HepG2 (cell line): ENCODE results near the gene ACOT8. TPM values are rescaled to one million over a fixed set of nuclear protein-coding genes. Genes with fewer than 3 reads are reported as not detected.

Experiments
- CREM ChIP-seq, 2 experiments: sonication (generic) in 1 of 2; formaldehyde crosslinking in 1 of 2; IDR thresholded peaks; 2 replicates each; pipeline versions ENCODE4 v1.4.0 to v1.6.1; 2016 to 2020; ENCODE audit warnings: antibody characterized with exemption in 1 of 2, mild to moderate bottlenecking in 1 of 2, missing genetic modification reagents in 1 of 2
- EEA1 ChIP-seq: sonication (generic); formaldehyde crosslinking; IDR thresholded peaks from 2 replicates; pipeline ENCODE4 v1.5.1; 2020; ENCODE audit warnings: mild to moderate bottlenecking, missing genetic modification reagents, borderline replicate concordance
- FOXO1 ChIP-seq: sonication (generic); formaldehyde crosslinking; IDR thresholded peaks from 2 replicates; pipeline ENCODE4 v1.4.0; 2020; ENCODE audit warnings: missing genetic modification reagents
- FOXO4 ChIP-seq: sonication (generic); formaldehyde crosslinking; conservative IDR thresholded peaks from 2 replicates; pipeline ENCODE4 v1.8.1; 2023; ENCODE audit warnings: missing genetic modification reagents
- GATAD2A ChIP-seq: IDR thresholded peaks from 2 replicates; pipeline ENCODE4 v1.6.1; 2016
- HNF1B ChIP-seq: sonication (generic); formaldehyde crosslinking; IDR thresholded peaks from 2 replicates; pipeline ENCODE4 v1.5.1; 2020; ENCODE audit warnings: mild to moderate bottlenecking, moderate library complexity, missing genetic modification reagents
- HNRNPL ChIP-seq: fragments of 200-400 bp; formaldehyde crosslinking; IDR thresholded peaks from 2 replicates; pipeline ENCODE4 v1.6.1; 2017; ENCODE audit warnings: mild to moderate bottlenecking, low read depth, low read length
- IRF2 ChIP-seq: IDR thresholded peaks from 2 replicates; pipeline ENCODE4 v1.6.1; 2018; ENCODE audit warnings: missing genetic modification reagents, missing compliant biosample characterization
- ISX ChIP-seq: sonication (generic); formaldehyde crosslinking; conservative IDR thresholded peaks from 2 replicates; pipeline ENCODE4 v1.5.0; 2020; ENCODE audit warnings: missing genetic modification reagents
- KAT8 ChIP-seq: IDR thresholded peaks from 2 replicates; pipeline ENCODE4 v1.6.1; 2016; ENCODE audit warnings: missing genetic modification reagents, missing compliant biosample characterization
- KLF16 ChIP-seq, 2 experiments: sonication (generic) in 1 of 2; formaldehyde crosslinking in 1 of 2; IDR thresholded peaks; 2 replicates each; pipeline versions ENCODE4 v1.6.1 to v1.8.0; 2016 to 2023; ENCODE audit warnings: missing genetic modification reagents in 2 of 2, missing compliant biosample characterization in 1 of 2
- NFYB ChIP-seq: sonication (generic); formaldehyde crosslinking; IDR thresholded peaks from 2 replicates; pipeline ENCODE4 v1.4.0; 2020; ENCODE audit warnings: missing genetic modification reagents
- REL ChIP-seq: sonication (generic); formaldehyde crosslinking; conservative IDR thresholded peaks from 2 replicates; pipeline ENCODE4 v1.8.0; 2022; ENCODE audit warnings: mild to moderate bottlenecking, missing genetic modification reagents, moderate library complexity
- RNF2 ChIP-seq: fragments of 450-650 bp; conservative IDR thresholded peaks from 2 replicates; pipeline ENCODE4 v1.6.1; 2016; ENCODE audit warnings: low read depth
- SMAD3 ChIP-seq: sonication (generic); formaldehyde crosslinking; IDR thresholded peaks from 2 replicates; pipeline ENCODE4 v1.4.0; 2020; ENCODE audit warnings: missing genetic modification reagents
- SP140L ChIP-seq: sonication (generic); formaldehyde crosslinking; IDR thresholded peaks from 2 replicates; pipeline ENCODE4 v1.4.0; 2020; ENCODE audit warnings: missing genetic modification reagents, borderline replicate concordance
- STAG1 ChIP-seq: sonication (generic); formaldehyde crosslinking; IDR thresholded peaks from 2 replicates; pipeline ENCODE4 v1.4.0; 2020; ENCODE audit warnings: missing genetic modification reagents
- THAP9 ChIP-seq: sonication (generic); formaldehyde crosslinking; IDR thresholded peaks from 2 replicates; pipeline ENCODE4; 2020; ENCODE audit warnings: missing genetic modification reagents, mild to moderate bottlenecking, borderline replicate concordance
- ZBTB20 ChIP-seq: sonication (generic); formaldehyde crosslinking; IDR thresholded peaks from 2 replicates; pipeline ENCODE4 v1.8.1; 2023; ENCODE audit warnings: missing genetic modification reagents, low read depth, mild to moderate bottlenecking, borderline replicate concordance
- ZBTB7A ChIP-seq: sonication (generic); formaldehyde crosslinking; IDR thresholded peaks from 2 replicates; pipeline ENCODE4 v1.8.0; 2022; ENCODE audit warnings: mild to moderate bottlenecking, missing genetic modification reagents
- ZNF180 ChIP-seq: sonication (generic); formaldehyde crosslinking; IDR thresholded peaks from 2 replicates; pipeline ENCODE4 v1.4.0; 2020; ENCODE audit warnings: low read depth, missing genetic modification reagents, borderline replicate concordance
- ZNF3 ChIP-seq: IDR thresholded peaks from 2 replicates; pipeline ENCODE4 v1.7.0; 2017; ENCODE audit warnings: inconsistent platforms
- ZNF616 ChIP-seq: sonication (generic); formaldehyde crosslinking; IDR thresholded peaks from 2 replicates; pipeline ENCODE4 v1.5.0; 2020; ENCODE audit warnings: low read depth, mild to moderate bottlenecking, missing genetic modification reagents
- ZNF652 ChIP-seq: IDR thresholded peaks from 2 replicates; pipeline ENCODE4 v1.6.1; 2016; ENCODE audit warnings: low read depth, borderline replicate concordance
- ZNF713 ChIP-seq: sonication (generic); formaldehyde crosslinking; IDR thresholded peaks from 2 replicates; pipeline ENCODE4 v1.4.0; 2020; ENCODE audit warnings: mild to moderate bottlenecking, missing genetic modification reagents
- ZNF766 ChIP-seq: sonication (generic); formaldehyde crosslinking; IDR thresholded peaks from 2 replicates; pipeline ENCODE4 v1.5.0; 2020; ENCODE audit warnings: missing genetic modification reagents, borderline replicate concordance
- ZNF792 ChIP-seq: IDR thresholded peaks from 2 replicates; pipeline ENCODE4 v1.6.1; 2016
- ZNF816 ChIP-seq: sonication (generic); formaldehyde crosslinking; IDR thresholded peaks from 2 replicates; pipeline ENCODE4 v1.8.0; 2022; ENCODE audit warnings: missing genetic modification reagents, mild to moderate bottlenecking, borderline replicate concordance
- polyA plus RNA-seq, 8 experiments: library from polyadenylated mRNA; depleted of rRNA in 3 of 8; stranded (reverse) in 7 of 8; unstranded in 1 of 8; fragments of >200 nt; fragmentation: Illumina TruSeq in 4 of 8; extraction: Trizol in 4 of 8; gene quantifications; 2 replicates each; pipeline versions ENCODE4 v1.2.1 to v1.2.3, GENCODE V29; 2011 to 2016; ENCODE audit warnings: low read depth in 4 of 8, missing spikeins in 1 of 8, mixed read lengths in 1 of 8; ENCODE audit not compliant: insufficient read depth in 1 of 8
- total RNA-seq, 5 experiments: library from RNA; depleted of rRNA; stranded (reverse); fragments of >200 nt; fragmentation: Illumina TruSeq; extraction: Trizol; gene quantifications; 2 replicates each; pipeline ENCODE4 v1.2.3, GENCODE V29; 2016; ENCODE audit warnings: low read depth in 1 of 5

Gene ACOT8
- total and polyA plus RNA-seq, 2 of the 13 experiments (the other 11 are each of a cell fraction or from before 2014, with no cell fraction given) = 31.4 to 45.5 TPM

- 0 out of 2 replicates have a peak, but pooled peaks have one; percentile 40 for TF ChIP-seq HNF1B (CRISPR knock-in tag)
- TF ChIP-seq THAP9 (CRISPR knock-in tag) = no peak
- no peak for TF ChIP-seq STAG1 (CRISPR knock-in tag)
- TF ChIP-seq KAT8 (CRISPR knock-in tag) = no peak
- no peak for TF ChIP-seq REL (CRISPR knock-in tag)
- no peak for TF ChIP-seq ZNF616 (CRISPR knock-in tag)
- TF ChIP-seq EEA1 = no peak
- no peak for TF ChIP-seq KLF16 (CRISPR knock-in tag; IDR thresholded peaks at IDR 0.05)
- TF ChIP-seq ZNF3 = no peak
- no peak for TF ChIP-seq ZNF652 (CRISPR knock-in tag)
- no peak for TF ChIP-seq GATAD2A (CRISPR knock-in tag)
- no peak for TF ChIP-seq SMAD3
- no peak for TF ChIP-seq IRF2 (CRISPR knock-in tag)
- no peak for TF ChIP-seq SP140L (CRISPR knock-in tag)
- no peak for TF ChIP-seq ZNF180 (CRISPR knock-in tag)
- TF ChIP-seq ZBTB7A (CRISPR knock-in tag) = peak; percentile 60; the same call in 1 of the 2 replicates
- no peak for TF ChIP-seq ZNF792 (CRISPR knock-in tag)
- TF ChIP-seq NFYB (CRISPR knock-in tag) = peak; percentile 12; the same call in 1 of the 2 replicates
- TF ChIP-seq CREM (IDR thresholded peaks at IDR 0.05) = no peak
- no peak for TF ChIP-seq CREM (CRISPR knock-in tag; IDR thresholded peaks at IDR 0.05)
- TF ChIP-seq ZNF713 = no peak
- no peak for TF ChIP-seq HNRNPL
- TF ChIP-seq ZNF816 = no peak
- no peak for TF ChIP-seq ISX
- TF ChIP-seq FOXO4 (CRISPR knock-in tag) = no peak
- no peak for TF ChIP-seq FOXO1 (CRISPR knock-in tag)
- no peak for TF ChIP-seq RNF2
- peak; percentile 7; the same call in 1 of the 2 replicates for TF ChIP-seq ZNF766 (CRISPR knock-in tag)
- TF ChIP-seq ZBTB20 (CRISPR knock-in tag) = no peak
Observed at GRCh38 chr20:45827030-45827652, 30.1 kb downstream of the ACOT8 start, which contains the start of gene TNNC2 (continued).
